Activated CD8-positive, alpha-beta T cell treated with anti-CD3 and anti-CD28 coated beads for 36 hours (primary cell): ENCODE results near the gene ASB2. TPM values are rescaled to one million over a fixed set of nuclear protein-coding genes. Genes with fewer than 3 reads are reported as not detected.

Experiments
- ATAC-seq: fragments of 200-7000 bp; cut with Tn5 transposase; one replicate; pipeline ENCODE4 v1.10.0; 2021; ENCODE audit warnings: mild to moderate bottlenecking, moderate library complexity
- CTCF ChIA-PET: fragments of 350-600 bp; sonication (Branson Sonifier 250); formaldehyde crosslinking; loops from one replicate; lab custom pipeline; 2021; ENCODE audit warnings: antibody characterized with exemption; lab: Charles Lee
- POLR2A ChIA-PET: fragments of 350-600 bp; sonication (Branson Sonifier 250); formaldehyde crosslinking; loops from one replicate; lab custom pipeline; 2021; ENCODE audit warnings: antibody characterized with exemption; lab: Charles Lee
- DNase-seq: peaks from one replicate; pipeline ENCODE4 v3.0.0-alpha.2; 2020
- H3K27ac Mint-ChIP-seq: one replicate; pipeline ENCODE4 v1.8.0; 2021; ENCODE audit warnings: mild to moderate bottlenecking, mixed read lengths
- H3K27me3 Mint-ChIP-seq: one replicate; pipeline ENCODE4 v1.8.0; 2021; ENCODE audit warnings: mixed read lengths
- H3K36me3 Mint-ChIP-seq: one replicate; pipeline ENCODE4 v1.8.0; 2021; ENCODE audit warnings: low read depth, mixed read lengths
- H3K4me1 Mint-ChIP-seq: one replicate; pipeline ENCODE4 v1.8.0; 2021; ENCODE audit warnings: low read depth, mixed read lengths
- H3K4me3 Mint-ChIP-seq: one replicate; pipeline ENCODE4 v1.8.0; 2021; ENCODE audit warnings: mild to moderate bottlenecking, moderate library complexity, mixed read lengths
- H3K9me3 Mint-ChIP-seq: one replicate; pipeline ENCODE4 v1.8.0; 2021; ENCODE audit warnings: mixed read lengths
- intact Hi-C: fragments of 100-400 bp; cut with micrococcal nuclease; formaldehyde crosslinking; loops from one replicate; pipeline ENCODE4 v1.10.0; 2022
- total RNA-seq, 2 experiments: library from RNA; stranded (reverse); gene quantifications; one replicate each; pipeline ENCODE4 v1.2.3, GENCODE V29; 2021
- TF ChIP-seq, protein P1 (sequence below): fragments of 200-600 bp; IDR thresholded peaks from one replicate; pipeline ENCODE4 v1.8.0; 2022; ENCODE audit warnings: antibody characterized with exemption, mild to moderate bottlenecking

Gene ASB2
- total RNA-seq, 2 experiments from 2014 or later: 11.7 to 12.7 TPM

DNA sequence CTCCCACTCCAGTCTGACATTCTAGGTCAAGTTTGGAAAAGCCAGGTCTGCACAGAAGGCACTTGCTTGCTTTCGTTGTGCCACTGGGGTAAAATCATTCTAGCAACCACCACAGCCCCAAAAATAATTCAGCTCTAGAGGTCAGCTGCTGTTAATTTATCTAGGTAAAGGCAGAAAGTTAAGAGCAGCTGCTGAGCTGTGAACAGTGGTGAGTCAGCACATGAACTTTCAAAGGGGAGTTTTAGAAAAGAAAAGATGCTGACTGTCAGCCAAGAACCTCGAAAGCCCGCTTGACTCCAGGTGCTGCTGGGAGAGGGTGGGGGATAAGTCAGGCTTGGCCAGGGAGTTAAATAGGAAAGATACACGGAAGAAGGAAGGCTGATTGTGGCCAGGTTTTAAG is 33.4 kb upstream of the ASB2 start:
- Mint-ChIP-seq H3K36me3 (no peaks in the 10 kb centered on the region), H3K4me1 (peaks cover 34% of the 10 kb centered on the region), H3K4me3 (no peak overlapping the region), H3K9me3 (no peaks in the 10 kb centered on the region), H3K27ac (no peak overlapping the region), H3K27me3 (peaks cover 11% of the 10 kb centered on the region)
- CTCF ChIA-PET: interaction anchor here (1.1 to 6.5 kb wide), 2 partner anchors 26 to 71 kb away, joined by 5 to 48 read pairs; no protein-coding TSS in a partner anchor
- peak; percentile 22 for ATAC-seq
- POLR2A ChIA-PET: interaction anchor here (1.5 kb wide), 1 partner anchor 50 kb away, joined by 6 read pairs; no protein-coding TSS in a partner anchor
- intact Hi-C loops: no loop called here
- TF ChIP-seq, protein P1, sequence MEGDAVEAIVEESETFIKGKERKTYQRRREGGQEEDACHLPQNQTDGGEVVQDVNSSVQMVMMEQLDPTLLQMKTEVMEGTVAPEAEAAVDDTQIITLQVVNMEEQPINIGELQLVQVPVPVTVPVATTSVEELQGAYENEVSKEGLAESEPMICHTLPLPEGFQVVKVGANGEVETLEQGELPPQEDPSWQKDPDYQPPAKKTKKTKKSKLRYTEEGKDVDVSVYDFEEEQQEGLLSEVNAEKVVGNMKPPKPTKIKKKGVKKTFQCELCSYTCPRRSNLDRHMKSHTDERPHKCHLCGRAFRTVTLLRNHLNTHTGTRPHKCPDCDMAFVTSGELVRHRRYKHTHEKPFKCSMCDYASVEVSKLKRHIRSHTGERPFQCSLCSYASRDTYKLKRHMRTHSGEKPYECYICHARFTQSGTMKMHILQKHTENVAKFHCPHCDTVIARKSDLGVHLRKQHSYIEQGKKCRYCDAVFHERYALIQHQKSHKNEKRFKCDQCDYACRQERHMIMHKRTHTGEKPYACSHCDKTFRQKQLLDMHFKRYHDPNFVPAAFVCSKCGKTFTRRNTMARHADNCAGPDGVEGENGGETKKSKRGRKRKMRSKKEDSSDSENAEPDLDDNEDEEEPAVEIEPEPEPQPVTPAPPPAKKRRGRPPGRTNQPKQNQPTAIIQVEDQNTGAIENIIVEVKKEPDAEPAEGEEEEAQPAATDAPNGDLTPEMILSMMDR: no peak
- peak; percentile 29 for DNase-seq

DNA sequence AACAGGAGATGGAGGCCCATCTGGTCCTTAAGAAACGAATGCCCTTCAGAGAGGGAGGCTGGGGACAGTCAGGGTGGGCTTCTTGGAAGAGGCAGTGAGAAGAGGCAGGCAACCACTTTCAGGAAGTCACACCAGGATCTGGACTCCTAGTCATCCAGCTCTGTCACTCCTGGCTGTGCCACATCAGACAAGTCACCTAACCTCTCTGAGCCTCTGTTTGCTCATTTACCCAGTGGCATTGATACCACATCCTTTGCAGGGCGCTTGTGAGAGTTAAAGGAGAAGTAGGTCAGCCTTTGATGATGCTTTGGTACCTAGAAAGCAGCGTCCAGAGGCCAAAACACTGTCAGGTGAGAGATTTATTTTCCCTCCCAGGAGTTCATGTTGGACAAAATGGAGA is 31.9 kb upstream of the ASB2 start:
- no peak overlapping the region for H3K27ac Mint-ChIP-seq
- POLR2A ChIA-PET: interaction anchor here (1.3 kb wide), 1 partner anchor 30 kb away, joined by 4 read pairs; no protein-coding TSS in a partner anchor
- ATAC-seq: peak; percentile 81
- H3K9me3 Mint-ChIP-seq: no peaks in the 10 kb centered on the region
- H3K4me1 Mint-ChIP-seq: peaks cover 34% of the 10 kb centered on the region
- no peaks in the 10 kb centered on the region for H3K36me3 Mint-ChIP-seq
- peaks cover 14% of the 10 kb centered on the region for H3K27me3 Mint-ChIP-seq
- TF ChIP-seq, protein P1: no peak
- H3K4me3 Mint-ChIP-seq: no peak overlapping the region
- CTCF ChIA-PET: interaction anchor here (0.8 to 6.5 kb wide), 2 partner anchors 10 to 69 kb away, joined by 3 to 48 read pairs; no protein-coding TSS in a partner anchor
- peak; percentile 40 for DNase-seq
- intact Hi-C loops: no loop called here

DNA sequence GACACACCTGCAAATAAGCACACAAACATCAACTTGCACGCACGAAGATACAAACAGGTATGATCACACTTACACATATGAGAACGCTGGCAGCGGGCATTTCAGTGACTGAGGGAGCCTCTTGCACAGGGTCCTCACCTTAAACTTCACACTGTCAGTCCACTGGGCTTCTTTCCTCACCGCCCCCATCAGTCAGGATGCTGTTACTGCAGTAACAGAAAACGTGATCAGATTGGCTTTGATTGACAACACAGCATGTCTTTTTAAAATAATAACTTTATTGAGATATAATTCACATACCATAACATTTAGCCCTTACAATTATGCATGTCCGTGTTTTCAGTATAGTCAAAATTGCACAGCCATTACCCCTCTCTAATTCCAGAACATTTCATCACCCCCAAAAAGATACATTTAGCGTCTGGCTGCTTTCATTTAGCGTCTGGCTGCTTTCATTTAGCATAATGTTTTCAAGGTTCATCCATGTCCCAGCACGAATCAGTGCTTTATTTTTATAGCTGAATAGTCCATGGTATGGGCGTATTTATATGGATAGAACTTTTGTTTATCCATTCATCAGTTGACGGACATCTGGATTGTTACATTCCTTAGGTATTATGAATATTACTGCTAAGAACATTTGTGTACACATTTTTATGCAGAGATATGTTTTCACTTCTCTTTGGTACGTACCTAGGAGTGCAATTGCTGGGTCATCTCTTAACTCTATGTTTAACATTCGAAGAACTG is 29.1 kb upstream of the ASB2 start:
- TF ChIP-seq, protein P1: peak; percentile 65
- peak; percentile 45 for DNase-seq
- intact Hi-C loops: loop anchor here (2.0 kb wide), 1 partner anchor 65 kb away; no protein-coding TSS in a partner anchor
- peak; percentile 41 for ATAC-seq
- POLR2A ChIA-PET: interaction anchor here (0.9 kb wide), 1 partner anchor 66 kb away, joined by 3 read pairs; no protein-coding TSS in a partner anchor
- Mint-ChIP-seq H3K4me3 (no peak overlapping the region), H3K27me3 (peaks cover 14% of the 10 kb centered on the region), H3K27ac (no peak overlapping the region), H3K9me3 (no peaks in the 10 kb centered on the region), H3K4me1 (peaks cover 23% of the 10 kb centered on the region), H3K36me3 (no peaks in the 10 kb centered on the region)
- CTCF ChIA-PET: interaction anchor here (0.9 to 17.5 kb wide), 8 partner anchors 9 to 65 kb away, joined by 3 to 437 read pairs (median 6); no protein-coding TSS in a partner anchor

DNA sequence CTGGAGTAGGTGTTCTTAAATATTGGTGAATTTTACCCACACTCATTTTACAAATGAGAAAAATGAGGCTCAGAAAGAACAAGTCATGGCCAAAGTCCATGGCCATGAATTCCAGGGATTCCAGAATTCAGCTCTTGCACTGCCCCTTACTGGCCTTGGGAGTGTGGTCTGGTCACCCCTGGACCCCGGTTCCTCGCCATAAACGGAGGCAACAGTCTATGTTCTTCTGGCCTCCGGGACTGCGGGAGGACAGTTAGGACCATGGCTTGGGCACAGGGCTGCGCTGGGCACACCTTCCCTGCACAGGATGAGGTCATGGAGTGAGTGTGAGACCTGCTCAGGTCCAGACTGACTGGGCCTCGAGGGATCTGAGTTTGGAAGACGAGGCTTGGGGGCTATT is 27.6 kb upstream of the ASB2 start:
- no peaks in the 10 kb centered on the region for H3K9me3 Mint-ChIP-seq
- no peak overlapping the region for H3K27ac Mint-ChIP-seq
- DNase-seq: no peak
- ChIA-PET POLR2A (no interaction called here), CTCF (interaction anchor here (0.9 to 17.5 kb wide), 9 partner anchors 11 to 71 kb away, joined by 3 to 437 read pairs (median 6); no protein-coding TSS in a partner anchor)
- TF ChIP-seq, protein P1: no peak
- no peak overlapping the region for H3K4me3 Mint-ChIP-seq
- H3K4me1 Mint-ChIP-seq: peaks cover 16% of the 10 kb centered on the region
- peaks cover 13% of the 10 kb centered on the region for H3K27me3 Mint-ChIP-seq
- no peaks in the 10 kb centered on the region for H3K36me3 Mint-ChIP-seq
- intact Hi-C loops: loop anchor here (2.0 kb wide), 1 partner anchor 63 kb away; no protein-coding TSS in a partner anchor
- ATAC-seq: no peak

DNA sequence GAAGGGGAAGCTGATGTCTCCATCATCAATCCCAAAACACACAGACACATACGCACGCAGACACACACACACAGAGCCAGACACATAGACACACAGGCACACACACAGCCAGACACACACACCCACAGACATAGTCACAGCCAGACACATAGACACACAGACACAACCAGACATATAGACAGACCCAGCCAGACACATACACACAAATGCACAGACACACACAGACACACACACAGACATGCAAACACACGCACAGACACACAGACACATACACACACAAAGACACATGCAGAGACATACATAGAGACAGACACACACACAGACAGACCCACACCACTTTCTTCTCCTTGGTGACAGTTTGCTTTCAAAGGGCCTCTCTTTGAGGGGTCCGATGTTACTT is 27.0 kb upstream of the ASB2 start:
- peaks cover 16% of the 10 kb centered on the region for H3K4me1 Mint-ChIP-seq
- H3K36me3 Mint-ChIP-seq: no peaks in the 10 kb centered on the region
- TF ChIP-seq, protein P1: no peak
- ATAC-seq: no peak
- H3K27ac Mint-ChIP-seq: no peak overlapping the region
- no peak overlapping the region for H3K4me3 Mint-ChIP-seq
- DNase-seq: no peak
- intact Hi-C loops: no loop called here
- CTCF ChIA-PET: interaction anchor here (1.1 to 17.5 kb wide), 6 partner anchors 10 to 95 kb away, joined by 3 to 437 read pairs (median 10); no protein-coding TSS in a partner anchor
- POLR2A ChIA-PET: no interaction called here
- H3K9me3 Mint-ChIP-seq: no peaks in the 10 kb centered on the region
- peaks cover 13% of the 10 kb centered on the region for H3K27me3 Mint-ChIP-seq
